Neural crest cell (in vitro differentiated cells): ENCODE results near the gene DCX. TPM values are rescaled to one million over a fixed set of nuclear protein-coding genes. Genes with fewer than 3 reads are reported as not detected.

Experiments
- DNase-seq: peaks from one replicate; pipeline ENCODE4 v3.0.0; 2021; ENCODE audit warnings: low read depth, mixed read lengths, low spot score
- H3K27ac Mint-ChIP-seq: one replicate; pipeline ENCODE4 v1.8.0; 2021; ENCODE audit warnings: mild to moderate bottlenecking, mixed read lengths; ENCODE audit not compliant: unreplicated experiment
- H3K27me3 Mint-ChIP-seq: 2 replicates; pipeline ENCODE4 v1.8.0; 2021; ENCODE audit warnings: low read depth, mild to moderate bottlenecking, mixed read lengths
- H3K36me3 Mint-ChIP-seq: 2 replicates; pipeline ENCODE4 v1.8.0; 2021; ENCODE audit warnings: low read depth, mild to moderate bottlenecking, mixed read lengths
- H3K4me1 Mint-ChIP-seq: 2 replicates; pipeline ENCODE4 v1.8.0; 2021; ENCODE audit warnings: mixed read lengths
- H3K4me3 Mint-ChIP-seq: one replicate; pipeline ENCODE4 v1.8.0; 2021; ENCODE audit warnings: mild to moderate bottlenecking, mixed read lengths
- H3K9me3 Mint-ChIP-seq: 2 replicates; pipeline ENCODE4 v1.8.0; 2021; ENCODE audit warnings: mixed read lengths
- CTCF ChIP-seq: fragments of 200-600 bp; sonication (generic); conservative IDR thresholded peaks from 2 replicates; pipeline ENCODE4 v1.5.0; 2021; ENCODE audit warnings: antibody characterized with exemption, mild to moderate bottlenecking
- total RNA-seq: library from RNA; stranded (reverse); gene quantifications from 2 replicates; pipeline ENCODE4 v1.2.1, GENCODE V29; 2021

DCX gene
- total RNA-seq, 1 donor from 2014 or later, result 80.8 TPM

GRCh38 chrX:111361751-111362150 lies 50.2 kb downstream of the DCX start:
- TF ChIP-seq CTCF, result no peak
- Mint-ChIP-seq H3K4me1 (peaks cover 14% of the 10 kb centered on the region), H3K9me3 (no peaks in the 10 kb centered on the region), H3K36me3 (no peaks in the 10 kb centered on the region), H3K4me3 (no peak overlapping the region), H3K27ac (no peak overlapping the region), H3K27me3 (no peaks in the 10 kb centered on the region)
- no peak for DNase-seq

GRCh38 chrX:111360839-111361238 lies 51.2 kb downstream of the DCX start:
- TF ChIP-seq CTCF, result peak; percentile 38
- H3K27ac Mint-ChIP-seq, result no peak overlapping the region
- H3K36me3 Mint-ChIP-seq, result no peaks in the 10 kb centered on the region
- no peak for DNase-seq
- H3K4me1 Mint-ChIP-seq, result peaks cover 6% of the 10 kb centered on the region
- H3K27me3 Mint-ChIP-seq, result no peaks in the 10 kb centered on the region
- peaks cover 2% of the 10 kb centered on the region for H3K9me3 Mint-ChIP-seq
- H3K4me3 Mint-ChIP-seq, result no peak overlapping the region

- peak overlapping the region; percentile 35 for H3K27ac Mint-ChIP-seq
- DNase-seq, result no peak
- no peak for TF ChIP-seq CTCF
- no peaks in the 10 kb centered on the region for H3K36me3 Mint-ChIP-seq
- H3K4me1 Mint-ChIP-seq, result peaks cover 23% of the 10 kb centered on the region
- H3K27me3 Mint-ChIP-seq, result no peaks in the 10 kb centered on the region
- H3K4me3 Mint-ChIP-seq, result no peak overlapping the region
- peaks cover 8% of the 10 kb centered on the region for H3K9me3 Mint-ChIP-seq
Measured at GRCh38 chrX:111355523-111356115, 56.4 kb downstream of the DCX start.

GRCh38 chrX:111354496-111354895 lies 57.5 kb downstream of the DCX start:
- no peak for TF ChIP-seq CTCF
- no peak for DNase-seq
- Mint-ChIP-seq H3K27me3 (no peaks in the 10 kb centered on the region), H3K36me3 (no peaks in the 10 kb centered on the region), H3K27ac (peak overlapping the region; percentile 80), H3K4me1 (peaks cover 23% of the 10 kb centered on the region), H3K4me3 (peak overlapping the region; percentile 14), H3K9me3 (peaks cover 8% of the 10 kb centered on the region)

- H3K27me3 Mint-ChIP-seq, result no peaks in the 10 kb centered on the region
- H3K9me3 Mint-ChIP-seq, result peaks cover 8% of the 10 kb centered on the region
- no peaks in the 10 kb centered on the region for H3K36me3 Mint-ChIP-seq
- TF ChIP-seq CTCF, result no peak
- peaks cover 25% of the 10 kb centered on the region for H3K4me1 Mint-ChIP-seq
- H3K4me3 Mint-ChIP-seq, result no peak overlapping the region
- no peak overlapping the region for H3K27ac Mint-ChIP-seq
- no peak for DNase-seq
Measured at GRCh38 chrX:111353793-111354192, 58.2 kb downstream of the DCX start.
